ENCODE data around the gene TMEM106C.

DNA sequence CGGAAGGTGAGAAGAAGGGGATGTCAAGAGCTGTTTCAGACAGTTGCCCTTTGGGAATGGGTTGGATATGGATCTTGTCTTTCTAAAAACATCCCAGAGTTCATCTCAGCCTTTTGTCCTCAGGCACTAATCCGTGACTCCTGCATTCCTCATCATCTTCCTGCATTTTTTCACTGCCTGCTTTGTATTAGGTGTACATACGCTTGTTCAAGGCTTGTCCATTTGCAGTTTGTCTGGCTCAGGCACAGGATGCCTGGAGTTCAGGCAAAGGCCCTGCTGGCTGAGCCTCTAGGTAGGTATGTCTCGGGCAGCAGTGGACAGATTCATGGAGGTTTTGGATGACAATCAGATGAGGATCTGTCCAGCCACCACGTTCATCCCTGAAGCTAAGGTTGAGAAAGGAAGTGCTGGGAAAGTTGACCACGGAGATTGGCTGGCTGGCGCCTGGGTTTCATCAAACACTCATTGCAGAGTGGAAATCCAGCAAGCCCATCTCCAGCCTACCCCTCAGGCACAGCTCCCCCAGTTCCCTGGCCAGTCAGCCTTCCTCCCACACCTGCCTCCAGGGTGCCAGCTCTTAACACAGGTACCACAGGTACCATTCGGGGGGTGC lies 12.4 kb upstream of the TMEM106C start:
- TF ChIP-seq EZH2phosphoT487 (IDR thresholded peaks at IDR 0.05; ENCODE audit: insufficient read depth, low read depth) (no peak), EZH2 (IDR thresholded peaks at IDR 0.05; ENCODE audit: insufficient read depth, poor library complexity, severe bottlenecking) (no peak)

Measured in GM23248 (cell line).